ENCODE measurements around the gene TTC34. TPM values are rescaled to one million over a fixed set of nuclear protein-coding genes. Genes with fewer than 3 reads are reported as not detected.
"Not testable (repeated sequence)": the region's sequence is repeated elsewhere in the genome, so short reads cannot be mapped to it uniquely, and the experiment has no call there.

TTC34 gene
- total and polyA plus RNA-seq, 9 donors = 0.12 to 3.2 (median 2.2) TPM

GRCh38 chr1:2777424-2778219 is 23.9 kb downstream of the TTC34 start:
- no peaks in the 10 kb centered on the region for H3K27me3 ChIP-seq
- TF ChIP-seq POLR2A (IDR thresholded peaks at IDR 0.05) (no peak), EP300 (IDR thresholded peaks at IDR 0.05) (no peak), CTCF (IDR thresholded peaks at IDR 0.05) (no peak)
- no peaks in the 10 kb centered on the region for H3K4me1 ChIP-seq (ENCODE audit: insufficient read depth)
- H3K4me3 ChIP-seq = no peak overlapping the region
- no peaks in the 10 kb centered on the region for H3K36me3 ChIP-seq
- no peak for DNase-seq
- intact Hi-C loops (cut with DNase I) = no loop called here
- 29 to 46% (median 34%) methylated on average over 9 to 12 of the region's 12 CpGs for WGBS, 3 donors
- no peaks in the 10 kb centered on the region for H3K9me3 ChIP-seq
- no peak overlapping the region for H3K27ac ChIP-seq

GRCh38 chr1:2775333-2775732 is 26.2 kb downstream of the TTC34 start:
- H3K36me3 ChIP-seq; DNase-seq; H3K27ac ChIP-seq; H3K4me3 ChIP-seq; intact Hi-C loops (cut with DNase I); H3K9me3 ChIP-seq; H3K4me1 ChIP-seq (ENCODE audit: insufficient read depth); H3K27me3 ChIP-seq: not testable (repeated sequence)
- 50 to 77% (median 74%) methylated on average over 2 to 4 of the region's 4 CpGs for WGBS, 3 donors

- H3K36me3 ChIP-seq; H3K4me1 ChIP-seq (ENCODE audit: insufficient read depth); H3K9me3 ChIP-seq; intact Hi-C loops (cut with DNase I); H3K4me3 ChIP-seq; H3K27me3 ChIP-seq; DNase-seq; H3K27ac ChIP-seq: not testable (repeated sequence)
- WGBS, 3 donors = 57 to 69% (median 64%) methylated on average over 6 to 8 of the region's 8 CpGs
Observed at GRCh38 chr1:2768052-2768451, 33.4 kb downstream of the TTC34 start.

DNA sequence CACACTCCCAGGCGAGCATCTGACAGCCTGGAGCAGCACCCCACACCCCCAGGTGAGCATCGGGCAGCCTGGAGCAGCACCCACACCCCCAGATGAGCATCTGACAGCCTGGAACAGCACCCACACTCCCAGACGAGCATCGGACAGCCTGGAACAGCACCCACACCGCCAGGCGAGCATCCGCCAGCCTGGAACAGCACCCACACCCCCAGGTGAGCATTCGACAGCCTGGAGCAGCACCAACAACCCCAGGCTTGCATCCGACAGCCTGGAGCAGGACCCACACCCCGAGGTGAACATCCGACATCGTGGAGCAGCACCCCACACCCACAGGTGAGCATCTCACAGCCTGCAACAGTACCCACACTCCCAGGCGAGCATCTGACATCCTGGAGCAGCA is 42.1 kb downstream of the TTC34 start:
- H3K9me3 ChIP-seq; H3K27me3 ChIP-seq; H3K4me3 ChIP-seq; DNase-seq; H3K4me1 ChIP-seq (ENCODE audit: insufficient read depth); H3K36me3 ChIP-seq; H3K27ac ChIP-seq; intact Hi-C loops (cut with DNase I): not testable (repeated sequence)
- WGBS, 3 donors = 50 to 67% (median 62%) methylated on average over 6 to 13 of the region's 13 CpGs

GRCh38 chr1:2757519-2757918 is 44.0 kb downstream of the TTC34 start:
- H3K27ac ChIP-seq; DNase-seq; H3K27me3 ChIP-seq; intact Hi-C loops (cut with DNase I); H3K4me1 ChIP-seq (ENCODE audit: insufficient read depth); H3K36me3 ChIP-seq; H3K9me3 ChIP-seq; H3K4me3 ChIP-seq: not testable (repeated sequence)
- 53 to 55% methylated on average over 7 to 12 of the region's 13 CpGs; no CpG with 5 or more reads in 1 of the 3 donors for WGBS, 3 donors

- H3K27me3 ChIP-seq; H3K4me3 ChIP-seq; H3K9me3 ChIP-seq; H3K27ac ChIP-seq; H3K36me3 ChIP-seq; DNase-seq; intact Hi-C loops (cut with DNase I); H3K4me1 ChIP-seq (ENCODE audit: insufficient read depth): not testable (repeated sequence)
- WGBS, 3 donors = 38 to 54% methylated on average over 9 to 10 of the region's 14 CpGs; no CpG with 5 or more reads in 1 of the 3 donors
Observed at GRCh38 chr1:2755426-2755825, 46.1 kb downstream of the TTC34 start.

- H3K4me1 ChIP-seq (ENCODE audit: insufficient read depth); H3K27ac ChIP-seq; intact Hi-C loops (cut with DNase I); H3K36me3 ChIP-seq; H3K4me3 ChIP-seq; H3K27me3 ChIP-seq; DNase-seq; H3K9me3 ChIP-seq: not testable (repeated sequence)
- WGBS, 3 donors = 24 to 40% methylated on average over 1 to 6 of the region's 10 CpGs; no CpG with 5 or more reads in 1 of the 3 donors
Observed at GRCh38 chr1:2754597-2754996, 46.9 kb downstream of the TTC34 start.

- H3K4me3 ChIP-seq; H3K9me3 ChIP-seq; H3K4me1 ChIP-seq (ENCODE audit: insufficient read depth); H3K27ac ChIP-seq; H3K36me3 ChIP-seq; DNase-seq; H3K27me3 ChIP-seq; intact Hi-C loops (cut with DNase I): not testable (repeated sequence)
- WGBS, 3 donors = 12 to 16% methylated on average over 8 of the region's 8 CpGs; no CpG with 5 or more reads in 1 of the 3 donors
Observed at GRCh38 chr1:2752503-2752902, 49.0 kb downstream of the TTC34 start.

DNA sequence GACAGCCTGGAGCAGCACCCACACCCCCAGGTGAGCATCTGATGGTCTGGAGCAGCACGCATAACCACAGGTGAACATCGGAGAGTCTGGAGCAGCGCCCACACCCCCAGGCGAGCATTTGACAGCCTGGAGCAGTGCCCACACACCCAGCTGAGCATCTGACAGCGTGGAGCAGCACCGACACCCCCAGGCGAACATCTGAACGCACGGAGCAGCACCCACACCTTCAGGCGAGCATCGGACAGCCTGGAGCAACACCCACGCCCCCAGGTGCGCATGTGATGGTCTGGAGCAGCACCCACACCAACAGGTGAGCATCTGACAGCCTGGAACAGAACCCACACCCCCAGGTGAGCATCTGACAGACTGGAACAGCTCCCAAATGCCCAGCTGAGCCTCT is 49.6 kb downstream of the TTC34 start:
- H3K27me3 ChIP-seq; intact Hi-C loops (cut with DNase I); H3K9me3 ChIP-seq; H3K27ac ChIP-seq; DNase-seq; H3K4me1 ChIP-seq (ENCODE audit: insufficient read depth); H3K4me3 ChIP-seq; H3K36me3 ChIP-seq: not testable (repeated sequence)
- 43 to 70% methylated on average over 6 to 13 of the region's 13 CpGs; no CpG with 5 or more reads in 1 of the 3 donors for WGBS, 3 donors

DNA sequence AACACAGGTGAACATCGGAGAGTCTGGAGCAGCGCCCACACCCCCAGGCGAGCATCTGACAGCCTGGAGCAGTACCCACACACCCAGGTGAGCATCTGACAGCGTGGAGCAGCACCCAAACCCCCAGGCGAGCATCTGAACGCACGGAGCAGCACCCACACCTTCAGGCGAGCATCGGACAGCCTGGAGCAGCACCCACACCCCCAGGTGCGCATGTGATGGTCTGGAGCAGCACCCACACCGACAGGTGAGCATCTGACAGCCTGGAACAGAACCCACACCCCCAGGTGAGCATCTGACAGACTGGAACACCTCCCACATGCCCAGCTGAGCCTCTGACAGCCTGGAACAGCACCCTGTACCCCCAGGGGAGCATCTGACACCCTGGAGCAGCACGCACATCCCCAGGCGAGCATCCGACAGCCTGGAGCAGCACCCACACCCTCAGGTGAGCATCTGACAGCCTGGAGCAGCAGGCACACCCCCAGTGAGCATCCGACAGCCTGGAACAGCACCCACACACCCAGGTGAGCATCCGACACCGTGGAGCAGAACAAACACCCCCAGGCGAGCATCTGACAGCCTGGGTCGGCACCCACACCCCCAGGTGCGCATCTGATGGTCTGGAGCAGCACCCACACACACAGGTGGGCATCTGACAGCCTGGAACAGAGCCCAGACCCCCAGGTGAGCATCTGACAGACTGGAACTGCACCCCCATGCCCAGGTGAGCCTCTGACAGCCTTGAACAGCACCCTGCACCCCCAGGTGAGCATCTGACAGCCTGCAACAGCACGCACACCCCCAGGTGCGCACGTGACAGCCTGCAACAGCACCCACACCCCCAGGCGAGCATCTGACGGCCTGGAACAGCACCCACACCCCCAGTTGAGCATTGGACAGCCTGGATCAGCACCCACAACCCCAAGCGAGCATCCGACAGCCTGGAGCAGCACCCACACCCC is 50.4 kb downstream of the TTC34 start:
- intact Hi-C loops (cut with DNase I); H3K36me3 ChIP-seq; H3K27ac ChIP-seq; H3K4me3 ChIP-seq; DNase-seq; H3K27me3 ChIP-seq; H3K9me3 ChIP-seq; H3K4me1 ChIP-seq (ENCODE audit: insufficient read depth): not testable (repeated sequence)
- 46 to 56% (median 50%) methylated on average over 2 to 27 of the region's 27 CpGs for WGBS, 3 donors

Data from ovary (tissue), 9 donors.